Epithelial cell of esophagus (primary cell): ENCODE data around the gene CCDC134.

ENCODE experiments used
- DNase-seq: peaks from one replicate; pipeline ENCODE4 v3.0.0; 2010; ENCODE audit warnings: low read depth
- H3K4me3 ChIP-seq: 2 replicates; pipeline ENCODE4 v1.5.1; 2011; ENCODE audit warnings: mild to moderate bottlenecking, low read length, control low read depth
- TF ChIP-seq, protein P1 (sequence below): IDR thresholded peaks from 2 replicates; pipeline ENCODE4 v1.5.1; 2011; ENCODE audit warnings: low read depth, mild to moderate bottlenecking, low read length, control low read depth, inconsistent platforms; ENCODE audit not compliant: insufficient read depth; ENCODE audit errors: missing control alignments

Gene CCDC134

DNA sequence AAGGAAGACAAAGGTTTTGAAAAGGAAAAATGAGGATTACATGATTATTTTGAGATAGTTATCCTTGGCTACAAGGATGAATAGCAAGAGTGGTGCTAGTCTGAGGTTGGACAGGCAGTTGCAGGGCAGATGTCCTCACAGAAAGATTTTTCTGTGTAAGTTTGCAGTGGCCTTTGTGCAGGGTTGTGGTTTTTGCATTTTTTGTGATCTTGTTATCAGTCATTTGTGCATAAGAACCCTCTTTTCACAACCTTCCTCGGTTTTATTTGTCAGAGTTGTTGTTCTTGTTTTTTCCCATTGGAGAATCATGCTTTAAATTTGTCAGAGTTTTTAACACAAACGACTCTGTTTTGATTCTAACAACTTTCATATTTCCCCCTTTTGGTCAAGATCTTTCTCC lies 1.4 kb downstream of the CCDC134 start:
- peak overlapping the region; percentile 93 for H3K4me3 ChIP-seq
- TF ChIP-seq, protein P1, sequence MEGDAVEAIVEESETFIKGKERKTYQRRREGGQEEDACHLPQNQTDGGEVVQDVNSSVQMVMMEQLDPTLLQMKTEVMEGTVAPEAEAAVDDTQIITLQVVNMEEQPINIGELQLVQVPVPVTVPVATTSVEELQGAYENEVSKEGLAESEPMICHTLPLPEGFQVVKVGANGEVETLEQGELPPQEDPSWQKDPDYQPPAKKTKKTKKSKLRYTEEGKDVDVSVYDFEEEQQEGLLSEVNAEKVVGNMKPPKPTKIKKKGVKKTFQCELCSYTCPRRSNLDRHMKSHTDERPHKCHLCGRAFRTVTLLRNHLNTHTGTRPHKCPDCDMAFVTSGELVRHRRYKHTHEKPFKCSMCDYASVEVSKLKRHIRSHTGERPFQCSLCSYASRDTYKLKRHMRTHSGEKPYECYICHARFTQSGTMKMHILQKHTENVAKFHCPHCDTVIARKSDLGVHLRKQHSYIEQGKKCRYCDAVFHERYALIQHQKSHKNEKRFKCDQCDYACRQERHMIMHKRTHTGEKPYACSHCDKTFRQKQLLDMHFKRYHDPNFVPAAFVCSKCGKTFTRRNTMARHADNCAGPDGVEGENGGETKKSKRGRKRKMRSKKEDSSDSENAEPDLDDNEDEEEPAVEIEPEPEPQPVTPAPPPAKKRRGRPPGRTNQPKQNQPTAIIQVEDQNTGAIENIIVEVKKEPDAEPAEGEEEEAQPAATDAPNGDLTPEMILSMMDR: no peak
- no peak for DNase-seq

DNA sequence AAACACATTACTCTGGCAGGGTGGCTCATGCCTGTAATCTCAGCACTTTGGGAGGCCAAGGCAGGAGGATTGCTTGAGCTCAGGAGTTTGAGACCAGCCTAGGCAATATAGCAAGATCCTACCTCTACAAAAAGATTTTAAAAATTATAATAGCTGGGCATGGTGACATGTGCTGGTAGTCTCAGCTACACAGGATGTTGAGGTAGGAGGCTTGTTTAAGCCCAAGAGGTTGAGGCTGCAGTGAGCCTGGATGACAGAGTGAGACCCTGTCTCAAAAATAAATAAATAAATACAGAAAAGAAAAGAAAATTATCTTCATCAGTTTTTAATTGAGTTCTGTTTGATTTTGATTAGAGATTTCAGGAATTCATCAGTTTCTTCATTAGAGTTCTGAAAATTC lies 5.2 kb downstream of the CCDC134 start:
- no peak overlapping the region for H3K4me3 ChIP-seq
- no peak for DNase-seq
- TF ChIP-seq, protein P1: no peak

DNA sequence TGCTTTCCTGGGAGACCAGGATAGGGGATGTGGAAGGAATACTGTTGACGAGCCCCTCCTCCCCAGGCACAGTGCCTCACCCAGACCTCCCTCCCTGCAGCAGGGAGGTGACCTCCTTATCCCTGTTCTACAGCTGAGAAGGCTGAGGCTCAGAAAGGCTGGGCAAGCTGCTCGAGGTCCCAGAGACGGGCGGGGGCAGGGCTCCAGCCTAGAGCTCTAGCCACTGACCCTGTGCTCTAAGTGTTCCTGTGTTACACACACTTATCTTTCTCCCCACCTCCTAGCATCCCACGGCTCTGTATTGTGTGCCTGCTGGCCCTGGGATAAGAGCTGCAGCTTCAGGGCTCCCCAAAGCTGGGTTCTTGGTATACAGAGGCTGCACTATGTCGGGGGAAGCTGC lies 7.9 kb downstream of the CCDC134 start:
- H3K4me3 ChIP-seq: no peak overlapping the region
- DNase-seq: no peak
- TF ChIP-seq, protein P1: no peak

DNA sequence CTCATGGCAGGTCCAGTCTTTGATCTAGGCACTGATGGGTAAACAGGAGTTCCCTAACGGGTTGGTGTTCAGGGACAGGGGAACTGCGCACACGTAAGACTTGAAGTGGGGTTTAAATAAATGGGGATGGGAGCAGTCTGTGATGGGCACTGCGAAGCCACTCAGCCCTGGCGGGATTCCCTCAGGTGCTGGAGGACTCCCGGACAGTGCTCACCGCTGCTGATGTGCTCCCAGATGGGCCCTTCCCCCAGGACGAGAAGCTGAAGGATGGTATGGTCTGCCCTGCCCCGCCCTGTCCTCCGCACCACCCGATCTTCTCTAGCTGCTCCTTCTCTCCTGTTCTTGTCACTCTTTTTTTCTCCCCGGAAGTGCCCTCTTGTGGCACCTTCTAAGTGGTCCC lies 9.5 kb downstream of the CCDC134 start:
- TF ChIP-seq, protein P1: no peak
- DNase-seq: no peak
- H3K4me3 ChIP-seq: no peak overlapping the region

DNA sequence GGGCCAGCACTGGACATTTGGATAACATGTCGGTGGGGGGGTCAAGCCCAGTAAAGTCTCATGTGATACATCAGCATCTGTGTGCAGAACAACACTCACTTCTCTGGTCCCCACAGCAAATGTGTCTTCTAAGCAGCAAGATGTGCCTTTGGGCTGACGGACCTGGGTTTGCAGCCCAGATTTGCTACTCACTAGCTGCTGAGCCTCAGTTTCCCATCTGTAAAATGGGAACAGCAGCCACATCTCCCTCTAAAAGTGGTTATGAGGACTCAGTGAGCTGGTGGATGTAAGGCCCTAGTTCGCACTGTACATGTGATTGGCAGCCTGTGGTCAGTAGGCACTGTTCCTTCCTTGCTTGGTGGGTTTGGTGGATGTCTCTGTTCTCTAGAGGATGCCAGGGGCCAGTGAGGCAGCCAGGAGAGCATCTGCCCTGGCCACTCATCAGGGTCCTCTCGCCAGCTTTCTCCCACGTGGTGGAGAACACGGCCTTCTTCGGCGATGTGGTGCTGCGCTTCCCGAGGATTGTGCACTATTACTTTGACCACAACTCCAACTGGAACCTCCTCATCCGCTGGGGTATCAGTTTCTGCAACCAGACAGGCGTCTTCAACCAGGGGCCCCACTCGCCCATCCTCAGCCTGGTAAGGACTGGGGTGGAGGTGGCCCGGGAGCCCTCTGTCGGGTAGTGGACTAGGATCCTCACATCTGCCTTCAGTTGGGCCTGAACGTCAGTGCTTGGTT lies 12.5 kb downstream of the CCDC134 start:
- no peak for DNase-seq
- TF ChIP-seq, protein P1: no peak
- H3K4me3 ChIP-seq: no peak overlapping the region

DNA sequence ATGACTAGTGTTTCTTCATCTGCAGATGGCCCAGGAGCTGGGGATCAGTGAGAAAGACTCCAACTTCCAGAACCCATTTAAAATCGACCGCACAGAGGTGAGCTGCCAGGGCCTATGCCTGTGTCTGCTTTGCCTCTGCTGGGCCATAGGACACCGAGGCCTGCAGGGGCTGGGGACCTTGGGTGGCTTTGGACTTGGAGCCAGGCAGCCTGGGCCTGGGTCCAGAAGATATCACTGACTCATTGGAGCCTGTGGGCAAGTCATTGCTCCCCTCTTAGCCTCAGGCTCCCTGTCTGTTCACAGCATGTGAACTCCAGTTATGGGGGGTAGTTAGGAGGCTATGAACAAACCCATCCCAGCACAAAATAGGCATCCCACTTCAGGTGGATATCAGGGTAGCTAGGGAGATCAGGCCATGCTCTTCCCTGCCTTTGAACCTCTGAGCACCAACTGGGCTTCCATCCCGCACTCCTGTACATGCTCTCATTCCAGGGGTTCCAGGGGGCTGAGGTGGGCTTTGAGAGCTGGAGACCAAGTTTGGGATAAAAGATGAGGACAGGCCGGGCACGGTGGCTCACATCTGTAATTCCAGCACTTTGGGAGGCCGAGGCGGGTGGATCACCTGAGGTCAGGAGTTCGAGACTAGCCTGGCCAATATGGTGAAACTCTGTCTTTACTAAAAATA lies 13.4 kb downstream of the CCDC134 start:
- H3K4me3 ChIP-seq: no peak overlapping the region
- TF ChIP-seq, protein P1: no peak
- no peak for DNase-seq
